DMS 273 (cell line): ENCODE data around the gene COL9A1.
"Not testable (repeated sequence)": the region's sequence is repeated elsewhere in the genome, so short reads cannot be mapped to it uniquely, and the experiment has no call there.

ENCODE experiments used
- DNase-seq: peaks from one replicate; lab custom pipeline; 2025; ENCODE audit not compliant: unreplicated experiment; lab: John Stamatoyannopoulos, UW

The COL9A1 gene

DNA sequence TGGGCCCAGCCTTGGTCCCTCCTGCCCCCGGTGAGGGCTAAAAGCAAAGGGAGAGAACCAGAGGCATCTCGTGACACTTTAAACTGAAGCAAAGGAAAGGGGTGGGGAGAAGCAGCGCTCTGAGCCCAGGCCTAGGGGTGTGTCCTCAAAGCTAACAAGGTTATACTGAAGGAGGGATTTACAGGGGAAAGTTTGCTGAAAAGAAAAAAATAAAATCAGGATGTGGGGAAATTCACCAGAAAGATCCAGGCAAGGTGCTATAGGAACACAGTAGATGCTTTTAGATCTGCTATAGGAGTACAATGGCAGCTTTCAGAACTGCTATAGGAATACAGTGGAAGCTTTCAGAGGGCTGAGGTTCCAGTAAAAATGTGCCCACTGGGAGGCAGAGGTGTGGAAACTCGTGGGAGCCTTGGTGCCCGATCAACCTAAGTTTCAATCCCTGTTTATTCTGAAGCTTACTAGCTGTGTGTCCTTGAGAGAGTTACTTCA is at the start of gene COL9A1:
Gene COL9A1, minus strand, starts transcription at position 51 of the 492 bp plus-strand sequence. CDS start 160 bp downstream, outside the sequence.
- DNase-seq = no peak

GRCh38 chr6:70351461-70351860 is 48.6 kb upstream of the COL9A1 start:
- DNase-seq = no peak

GRCh38 chr6:70345619-70346018 is 42.7 kb upstream of the COL9A1 start:
- DNase-seq = no peak

DNA sequence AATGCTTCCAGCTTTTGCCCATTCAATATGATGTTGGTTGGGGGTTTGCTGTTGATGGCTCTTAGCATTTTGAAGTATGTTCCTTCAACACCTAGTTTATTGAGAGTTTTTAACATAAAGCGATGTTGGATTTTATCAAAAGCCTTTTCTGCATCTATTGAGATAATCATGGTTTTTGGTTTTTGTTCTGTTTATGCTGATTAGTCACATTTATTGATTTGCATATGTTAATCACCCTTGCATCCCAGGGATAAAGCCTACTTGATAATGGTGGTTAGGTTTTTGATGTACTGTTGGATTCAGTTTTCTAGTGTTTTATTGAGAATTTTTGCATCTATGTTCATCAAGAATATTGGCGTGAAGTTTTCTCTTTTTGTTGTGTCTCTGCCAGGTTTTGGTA is 40.4 kb upstream of the COL9A1 start:
- no peak for DNase-seq

GRCh38 chr6:70339810-70340209 is 36.9 kb upstream of the COL9A1 start:
- DNase-seq = not testable (repeated sequence)

GRCh38 chr6:70338775-70339174 is 35.9 kb upstream of the COL9A1 start:
- no peak for DNase-seq

DNA sequence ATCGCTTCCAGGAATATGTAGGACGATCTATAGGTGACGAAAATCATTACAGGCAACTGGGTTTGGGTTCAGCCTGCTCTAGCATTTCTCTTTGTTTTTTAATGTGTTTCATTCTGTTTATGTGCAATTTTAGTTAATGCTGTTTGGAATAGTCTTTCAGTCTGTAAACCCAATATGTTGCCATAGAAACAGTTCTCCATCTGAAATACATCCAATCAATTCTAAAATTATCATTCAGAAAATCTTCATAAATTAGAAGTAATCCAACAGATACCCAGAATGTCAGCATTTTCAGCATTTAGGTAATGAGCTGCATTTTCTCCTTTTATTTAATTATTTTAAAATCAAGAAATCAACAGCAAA is 34.8 kb upstream of the COL9A1 start:
- no peak for DNase-seq

DNA sequence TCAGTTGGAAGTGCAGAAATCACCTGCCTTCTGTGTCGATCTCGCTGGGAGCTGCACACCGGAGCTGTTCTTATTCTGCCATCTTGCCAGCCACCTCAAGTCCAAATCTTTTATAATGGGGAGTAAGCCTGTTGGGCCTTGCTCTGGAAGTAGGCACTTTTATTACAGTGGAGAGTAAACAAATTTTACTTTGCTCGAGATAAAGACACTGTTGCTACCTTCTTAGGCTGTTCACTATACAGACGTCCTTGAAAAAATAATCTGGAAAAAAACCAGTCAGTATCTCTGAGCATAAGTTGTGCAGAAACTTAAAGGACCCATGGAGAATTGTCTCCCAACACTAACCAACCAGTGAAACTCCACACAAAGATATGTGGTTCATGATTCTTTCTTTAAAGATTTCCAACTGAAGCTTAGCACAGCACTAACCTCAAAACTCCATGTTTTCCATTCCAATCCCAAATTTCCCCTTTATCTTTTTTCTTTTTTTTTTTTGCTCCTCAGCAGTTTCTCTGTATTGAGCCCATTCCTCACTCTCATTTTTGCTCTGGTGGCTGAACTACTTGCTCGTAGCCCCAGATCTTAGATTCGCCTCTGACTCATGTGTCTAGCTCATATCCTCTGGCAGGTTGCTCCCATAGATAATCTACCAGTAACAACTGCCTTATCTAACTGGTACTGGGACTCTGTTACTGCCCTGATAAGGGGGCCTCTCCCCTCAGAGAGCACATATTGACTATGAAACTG is 34.3 kb upstream of the COL9A1 start:
- no peak for DNase-seq

- no peak for DNase-seq
Measured at GRCh38 chr6:70327036-70327435, 24.2 kb upstream of the COL9A1 start.

DNA sequence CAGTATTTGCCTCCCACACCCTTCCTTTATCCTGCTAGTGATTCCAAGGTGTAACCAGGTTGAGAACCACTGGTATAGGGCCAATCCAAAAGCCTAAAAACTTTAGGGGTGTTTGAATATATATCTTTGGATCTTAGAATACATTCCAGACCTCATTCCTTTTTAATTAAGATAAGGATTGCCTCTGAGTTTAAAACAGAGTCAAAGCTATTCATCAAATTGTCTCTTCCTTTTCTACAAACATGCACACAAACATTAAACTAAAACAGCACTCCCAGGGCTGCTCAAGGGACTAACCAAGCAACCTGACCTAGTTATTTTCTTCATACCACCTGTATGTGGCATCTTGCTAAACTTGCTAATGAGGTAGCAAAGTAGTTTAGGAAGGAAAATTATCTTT is 22.1 kb upstream of the COL9A1 start:
- no peak for DNase-seq

- DNase-seq = not testable (repeated sequence)
Measured at GRCh38 chr6:70317799-70318198, 14.9 kb upstream of the COL9A1 start.

DNA sequence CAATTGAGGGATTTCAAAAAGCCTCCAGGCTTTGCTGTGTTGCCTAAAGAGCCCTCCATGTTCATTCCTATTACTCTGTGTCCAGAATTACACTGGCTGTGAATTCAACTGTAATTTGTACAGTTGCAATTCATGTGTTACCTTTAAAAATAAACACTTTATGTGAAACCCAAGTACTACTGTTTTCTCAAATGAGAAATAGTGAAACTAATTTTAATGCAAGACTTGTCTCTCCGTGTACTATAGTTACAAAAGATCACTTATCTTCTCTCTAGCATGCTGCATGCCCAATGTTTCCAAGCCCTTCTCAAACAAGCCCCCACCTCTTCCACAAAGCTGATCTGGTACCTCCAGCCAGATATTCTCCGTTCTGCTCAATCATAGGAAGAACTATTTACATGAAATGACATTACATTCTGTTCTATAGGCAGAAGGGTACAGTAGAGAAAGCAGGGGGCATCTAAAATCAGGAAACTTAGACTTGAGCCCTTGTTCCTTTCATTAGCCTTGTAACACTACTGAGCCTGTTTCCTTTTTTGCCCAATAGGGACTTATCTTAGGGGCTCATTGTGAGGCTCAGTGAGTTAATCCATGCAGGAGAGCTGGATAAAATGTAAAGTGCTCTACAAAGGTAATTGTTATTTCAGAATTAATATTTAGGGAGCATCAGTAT is 12.3 kb upstream of the COL9A1 start:
- DNase-seq = no peak

DNA sequence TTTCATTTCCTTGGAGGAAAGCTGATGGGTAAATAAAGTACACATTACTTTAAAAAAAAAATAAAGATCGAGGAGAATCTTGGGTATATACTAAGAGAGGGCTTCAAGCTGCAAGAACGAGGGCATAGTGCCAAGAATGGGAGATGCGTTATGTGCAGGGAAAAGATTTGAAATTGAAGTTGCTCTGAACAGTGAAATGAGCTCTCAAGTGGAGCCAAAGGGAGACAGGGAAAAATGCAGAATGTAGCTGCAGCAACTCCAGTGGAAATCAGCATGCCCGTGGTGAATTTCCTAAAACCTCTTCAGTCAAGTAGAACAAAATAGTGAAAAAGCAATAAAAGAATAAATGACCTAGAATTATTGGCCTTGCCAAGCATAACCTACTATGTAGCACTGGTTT is 11.4 kb upstream of the COL9A1 start:
- peak; percentile 29 for DNase-seq

DNA sequence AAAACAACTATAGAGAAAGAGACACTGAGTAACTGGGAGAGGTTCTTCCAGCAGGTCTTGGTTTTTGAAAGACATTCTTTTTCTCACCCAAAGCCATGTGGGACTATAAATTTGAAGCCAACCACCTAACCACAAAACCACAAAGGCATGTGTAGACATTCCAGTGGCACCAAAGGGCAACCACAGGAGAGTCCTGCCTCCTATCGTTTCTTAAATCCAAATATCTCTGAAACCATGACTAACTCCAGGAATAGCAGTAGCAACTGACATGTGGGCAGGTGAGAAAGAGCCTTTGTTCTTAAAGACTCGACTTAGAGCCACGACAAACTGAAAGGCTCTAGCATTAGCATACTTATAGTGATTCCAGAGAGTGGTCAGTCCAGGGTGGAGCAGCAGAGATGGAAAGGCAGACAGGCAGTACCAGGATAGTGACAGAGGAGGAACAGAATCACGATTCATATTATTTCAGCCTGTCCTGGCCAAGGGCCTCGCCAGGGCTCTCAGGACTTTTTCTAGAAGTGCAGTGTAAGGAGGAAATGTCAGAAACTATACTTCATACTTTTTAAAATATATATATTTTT is 9.4 kb upstream of the COL9A1 start:
- DNase-seq = no peak

- DNase-seq = peak; percentile 71
Measured at GRCh38 chr6:70310063-70310694, 7.3 kb upstream of the COL9A1 start.

DNA sequence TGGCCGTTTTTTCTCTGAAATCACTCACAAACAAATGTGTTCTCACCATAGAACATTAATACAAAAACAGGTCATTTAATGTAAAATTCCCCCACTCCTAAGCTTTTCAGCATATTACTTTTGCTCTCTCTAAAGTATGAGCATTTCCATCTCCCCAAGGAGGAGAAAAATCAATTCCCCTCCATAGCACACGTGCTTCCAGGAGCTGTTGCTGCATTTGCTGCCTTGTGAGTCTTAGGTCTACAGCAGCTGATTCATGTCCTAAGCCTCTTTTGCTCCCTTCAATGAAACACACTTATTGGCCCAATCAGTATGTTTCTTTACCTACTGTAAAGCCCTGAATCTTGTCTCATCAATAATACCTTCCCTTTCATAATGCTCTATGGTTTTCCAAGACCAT is 6.4 kb upstream of the COL9A1 start:
- no peak for DNase-seq

DNA sequence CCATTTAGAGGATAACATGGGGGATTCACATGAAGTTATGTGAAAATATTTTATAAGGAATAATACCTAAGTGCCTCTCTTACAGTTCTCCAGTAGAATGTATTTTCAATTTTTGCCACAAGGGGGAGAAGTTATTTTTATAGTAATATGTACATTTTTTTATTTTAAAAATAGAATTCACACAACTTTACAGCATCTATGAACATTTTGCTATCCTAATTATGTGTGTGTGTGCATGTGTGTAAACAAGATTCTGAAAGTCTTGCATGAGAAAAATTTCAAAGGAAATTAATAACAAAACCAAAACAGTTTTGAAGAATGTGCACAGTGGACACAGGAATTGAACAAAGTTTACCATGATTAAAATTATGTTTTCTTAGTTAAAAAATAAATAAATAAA is 5.3 kb upstream of the COL9A1 start:
- DNase-seq = peak; percentile 28

- DNase-seq = no peak
Measured at GRCh38 chr6:70307008-70307407, 4.1 kb upstream of the COL9A1 start.

- no peak for DNase-seq
Measured at GRCh38 chr6:70304616-70305015, 1.7 kb upstream of the COL9A1 start.

- DNase-seq = no peak
Measured at GRCh38 chr6:70299456-70299855, 3.4 kb downstream of the COL9A1 start.

- no peak for DNase-seq
Measured at GRCh38 chr6:70298068-70298467, 4.8 kb downstream of the COL9A1 start.

DNA sequence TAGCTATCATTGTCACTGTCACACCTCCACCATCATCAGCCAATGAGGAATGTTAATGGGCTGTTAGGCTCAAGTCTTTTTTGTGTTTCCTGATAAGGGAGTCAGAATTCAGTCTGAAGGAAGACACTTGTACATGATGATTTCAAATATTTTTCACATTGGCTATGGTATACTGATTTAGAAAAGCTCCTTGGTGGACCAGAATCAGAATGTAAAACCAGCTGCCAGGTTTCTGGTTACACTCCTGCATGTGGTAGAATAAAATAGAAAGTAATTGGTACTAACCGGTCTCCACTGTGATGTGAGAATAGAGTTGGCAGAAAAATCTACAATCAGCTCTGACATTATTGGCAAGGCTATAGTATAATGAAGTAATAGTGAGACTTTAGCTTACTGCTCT is 10.7 kb downstream of the COL9A1 start:
- DNase-seq = no peak
